Stimulated activated CD8-positive, alpha-beta memory T cell treated with anti-CD3 and anti-CD28 coated beads, Interleukin-7, amount 100 ng/mL, for 1 hour (primary cell): ENCODE results near the gene ST7.
"Not testable (repeated sequence)": the region's sequence is repeated elsewhere in the genome, so short reads cannot be mapped to it uniquely, and the experiment has no call there.

Experiments used
- DNase-seq, 2 donors: peaks; one replicate each; pipeline ENCODE4 v3.0.0-alpha.2; 2020; ENCODE audit warnings: low read depth in 2 of 2

Gene ST7

DNA sequence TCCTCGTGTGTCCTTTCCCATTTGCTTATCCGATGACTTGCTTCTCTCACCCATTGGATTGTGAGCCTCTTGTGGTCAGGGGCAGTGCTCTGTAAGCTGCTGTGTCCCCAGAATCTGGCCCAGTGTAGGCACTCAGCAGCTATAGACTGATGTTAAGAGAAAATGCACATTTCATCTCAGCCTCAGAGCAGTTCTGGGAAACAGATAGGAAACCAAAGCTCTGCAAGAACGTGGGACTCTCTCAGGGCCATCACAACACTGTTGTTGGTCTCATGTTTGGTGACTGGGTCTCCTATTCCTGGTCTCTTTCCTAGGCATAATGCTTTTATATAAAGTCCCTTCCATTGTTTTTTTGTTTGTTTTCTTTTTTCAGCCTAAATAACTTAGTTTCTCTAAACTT lies 141.2 kb downstream of the ST7 start:
- no peak for DNase-seq

DNA sequence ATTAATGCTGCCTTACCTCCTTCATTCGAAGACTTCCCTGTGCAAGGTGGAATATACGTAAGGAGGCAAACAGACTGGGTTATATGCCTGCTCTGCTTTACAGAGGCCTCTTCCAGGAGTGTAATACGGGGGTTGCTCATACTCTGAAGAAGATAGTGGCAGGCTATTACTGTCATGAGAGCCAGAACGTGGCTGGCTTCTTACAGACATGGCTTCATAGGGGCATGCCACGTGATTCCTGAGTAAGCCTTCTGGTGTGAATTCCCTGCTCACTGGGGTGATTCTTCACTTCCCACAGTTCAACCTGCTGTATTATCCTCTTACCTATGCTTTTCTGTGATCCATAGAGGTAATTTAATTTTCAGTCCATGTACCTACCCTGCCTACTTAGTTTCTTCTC lies 141.8 kb downstream of the ST7 start:
- no peak for DNase-seq

GRCh38 chr7:117096330-117096729 lies 143.0 kb downstream of the ST7 start:
- no peak for DNase-seq

DNA sequence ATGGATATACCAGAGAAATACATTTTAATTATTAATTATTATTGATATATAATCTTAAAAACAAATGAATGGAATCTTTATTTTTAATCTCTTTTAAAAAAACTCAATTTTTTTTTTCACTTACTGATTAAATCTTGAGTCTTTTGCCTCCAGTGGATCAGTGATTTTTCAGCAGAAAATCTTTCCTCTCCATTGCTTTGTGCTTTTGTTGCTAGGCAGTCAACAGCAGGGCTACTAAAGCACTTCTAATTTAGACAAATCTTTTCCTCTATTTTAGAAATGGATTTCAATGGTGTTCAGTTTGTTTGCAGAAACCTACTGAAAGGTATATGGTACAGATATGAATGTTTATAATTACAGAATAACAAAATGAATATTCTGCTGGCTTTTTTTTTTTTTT lies 143.6 kb downstream of the ST7 start:
- no peak for DNase-seq

DNA sequence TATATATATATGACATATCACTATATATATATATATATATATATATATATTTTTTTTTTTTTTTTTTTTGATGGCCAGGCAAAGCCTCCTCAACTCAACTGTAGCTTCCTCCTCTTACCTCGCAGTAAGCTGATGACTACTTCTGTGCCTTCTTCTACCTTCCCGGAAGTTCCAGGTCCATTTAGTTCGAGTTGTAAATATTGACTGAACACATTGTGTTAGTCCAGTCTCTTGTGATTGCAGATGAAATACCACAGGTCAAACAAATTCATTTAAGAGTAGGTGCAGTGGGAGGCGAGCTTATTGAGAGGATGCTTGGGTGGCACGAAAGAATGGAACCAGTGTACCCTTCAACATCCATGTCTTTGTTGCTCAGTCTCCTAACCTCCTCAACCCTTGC lies 144.6 kb downstream of the ST7 start:
- DNase-seq, result no peak

GRCh38 chr7:117098457-117098856 lies 145.2 kb downstream of the ST7 start:
- DNase-seq, result no peak

DNA sequence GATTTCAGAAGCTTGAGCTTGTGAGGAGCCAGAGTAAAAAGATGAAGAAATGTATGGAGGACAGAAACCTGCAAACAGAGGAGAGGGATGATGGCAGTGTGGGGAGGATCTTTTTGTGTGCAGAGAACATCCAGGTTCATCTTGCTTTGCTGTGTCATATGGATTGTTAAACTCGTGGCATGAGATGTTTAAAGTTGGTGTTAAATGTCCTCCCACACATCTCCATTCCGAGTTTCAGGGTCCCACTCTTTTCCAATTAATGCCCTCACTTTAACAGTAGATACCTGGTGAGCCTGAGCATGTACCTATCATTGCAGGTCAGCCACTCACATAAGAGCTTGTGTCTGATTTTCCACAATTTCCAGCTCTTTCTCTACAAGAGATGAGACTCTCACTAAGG lies 147.7 kb downstream of the ST7 start:
- DNase-seq, result no peak

- no peak for DNase-seq
Measured at GRCh38 chr7:117110480-117111315, 157.4 kb downstream of the ST7 start.

GRCh38 chr7:117111535-117111934 lies 158.2 kb downstream of the ST7 start:
- DNase-seq, result no peak

DNA sequence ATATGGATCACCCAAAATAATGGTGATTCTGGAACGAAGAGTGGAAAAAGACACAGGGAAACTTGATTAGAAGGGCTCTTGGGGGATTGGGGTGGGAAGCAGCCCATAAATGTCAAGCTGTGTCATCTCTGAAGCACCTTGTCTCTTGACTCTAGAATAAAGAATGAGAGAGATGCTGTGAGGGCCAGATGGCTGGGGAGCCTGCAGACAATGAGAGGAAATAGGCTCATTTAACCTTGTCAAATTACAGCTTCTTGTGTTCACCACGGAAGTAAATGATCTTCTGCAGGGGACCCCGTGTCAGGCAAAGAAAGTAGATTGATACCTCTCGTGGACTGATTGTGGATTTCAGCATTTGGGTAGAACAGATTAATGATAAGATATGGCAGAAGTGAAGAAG lies 159.3 kb downstream of the ST7 start:
- DNase-seq, result no peak

GRCh38 chr7:117113871-117114270 lies 160.6 kb downstream of the ST7 start:
- DNase-seq, result no peak

DNA sequence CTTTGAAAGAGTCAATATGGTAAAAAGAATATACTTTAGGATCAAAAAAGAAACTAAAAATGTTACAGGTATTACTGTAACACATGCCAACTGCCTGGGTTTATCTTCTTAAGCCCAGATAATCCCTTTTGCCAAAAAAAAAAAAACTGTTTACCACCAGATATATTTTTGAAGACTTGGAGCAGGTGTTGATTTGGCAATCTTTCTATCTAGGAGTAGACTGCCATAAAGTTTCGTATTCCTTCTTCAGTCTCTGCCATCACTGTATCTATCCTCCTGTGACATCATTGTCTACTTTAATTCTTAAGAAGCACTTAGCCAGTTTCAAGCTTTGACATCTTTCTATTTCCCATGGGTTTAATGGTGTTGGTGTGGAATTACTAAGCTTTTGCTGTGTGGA lies 161.0 kb downstream of the ST7 start:
- DNase-seq, result no peak

- DNase-seq, result no peak
Measured at GRCh38 chr7:117116211-117116610, 162.9 kb downstream of the ST7 start.

DNA sequence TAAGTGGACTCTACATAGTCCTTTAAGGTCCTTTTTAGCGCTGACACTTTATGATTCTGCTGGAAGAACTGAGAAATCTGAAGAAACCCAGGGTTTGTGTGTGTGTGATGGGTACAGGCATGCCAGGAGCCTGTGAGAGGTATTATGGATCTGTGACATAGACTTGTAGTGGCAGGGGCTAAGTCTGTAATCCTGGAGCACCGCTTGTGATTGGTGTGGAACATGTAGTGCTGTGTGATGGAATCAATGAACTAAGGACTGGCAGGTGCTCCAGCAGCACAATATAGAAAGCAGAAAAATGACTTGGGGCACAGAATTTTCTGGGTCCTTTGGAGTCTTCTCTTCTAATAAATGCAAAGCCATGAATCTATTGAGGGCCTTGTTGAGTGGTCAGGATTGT lies 163.9 kb downstream of the ST7 start:
- no peak for DNase-seq

DNA sequence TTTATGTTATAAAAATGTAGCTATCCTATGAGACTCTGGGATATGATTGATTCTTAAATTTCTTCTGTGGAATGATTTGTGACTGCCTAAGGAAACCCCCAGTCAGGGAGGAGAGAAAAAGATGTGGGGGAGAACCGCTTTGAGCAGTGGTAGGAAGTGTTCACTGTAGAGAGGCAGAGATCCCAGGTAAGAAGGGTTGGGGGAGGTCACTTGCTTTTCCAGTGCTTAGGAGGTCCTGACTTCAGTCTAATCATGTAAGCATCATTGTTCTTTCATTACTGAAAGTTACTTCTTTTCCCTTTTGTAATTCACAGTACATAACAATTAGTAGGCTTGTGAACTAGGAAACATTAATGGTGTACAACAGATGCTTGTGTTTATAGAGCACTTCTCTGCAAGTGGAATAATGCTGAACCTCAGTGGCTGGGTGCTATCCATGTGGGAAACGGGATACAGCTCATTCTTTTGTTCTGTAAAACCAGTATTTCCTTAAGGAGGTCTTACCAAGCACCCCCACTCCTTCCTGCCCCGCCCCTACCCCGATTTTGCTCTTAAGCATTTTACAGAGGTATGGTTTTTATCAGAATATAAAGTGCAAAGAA lies 165.4 kb downstream of the ST7 start:
- DNase-seq, result no peak

DNA sequence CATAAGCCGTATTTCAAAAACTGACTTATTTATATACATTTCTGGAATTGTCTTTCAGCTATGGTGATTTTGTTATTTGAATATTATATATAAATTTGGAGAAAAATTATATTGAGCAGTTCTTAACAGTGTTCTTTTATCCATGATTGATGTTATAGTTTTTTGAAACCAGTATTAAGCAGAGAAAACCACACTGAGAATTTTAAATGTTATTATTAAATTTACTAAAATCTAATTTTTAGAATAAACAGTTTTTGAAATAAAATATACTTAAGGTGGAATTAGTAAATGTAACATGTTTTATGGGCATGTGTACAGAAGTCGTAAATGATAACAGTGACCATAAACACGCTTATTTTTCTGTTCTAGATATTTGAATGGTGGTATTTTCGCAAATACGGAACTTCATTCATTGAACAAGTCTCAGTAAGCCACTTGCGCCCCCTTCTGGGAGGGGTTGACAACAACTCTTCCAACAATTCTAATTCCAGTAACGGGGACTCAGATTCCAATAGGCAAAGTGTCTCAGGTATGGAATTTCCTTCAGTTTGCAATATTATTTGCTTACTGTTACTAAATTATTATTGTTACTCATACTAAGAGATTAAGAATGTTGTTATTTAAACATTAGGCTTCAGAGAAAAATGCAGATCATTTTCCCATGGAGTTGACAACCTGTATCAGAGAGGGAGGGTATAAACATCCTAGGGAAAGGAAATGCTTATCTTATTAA lies 166.1 kb downstream of the ST7 start:
- peak; percentile 26 to 58 for DNase-seq

GRCh38 chr7:117120321-117120720 lies 167.0 kb downstream of the ST7 start:
- DNase-seq, result not testable (repeated sequence)

GRCh38 chr7:117122036-117122435 lies 168.7 kb downstream of the ST7 start:
- DNase-seq, result not testable (repeated sequence)

DNA sequence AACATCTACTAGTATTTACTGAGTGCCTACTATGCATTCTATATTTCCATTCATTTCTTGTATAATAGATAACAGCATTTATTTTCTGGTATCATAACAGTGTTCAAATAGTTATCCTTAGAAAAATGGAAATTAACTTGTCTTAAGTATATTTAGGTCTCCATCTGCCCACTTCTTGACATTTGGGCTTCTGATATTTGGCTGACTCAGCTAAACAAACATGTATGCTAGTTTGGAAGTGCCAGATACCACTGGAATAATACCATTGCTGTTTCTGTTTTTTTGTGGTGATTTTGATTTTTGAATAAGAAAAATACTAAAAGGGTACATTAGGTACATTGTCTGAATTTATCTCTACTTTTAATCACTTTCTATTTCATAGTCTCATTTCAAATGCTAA lies 169.2 kb downstream of the ST7 start:
- DNase-seq, result no peak

GRCh38 chr7:117123311-117123926 lies 170.1 kb downstream of the ST7 start:
- no peak for DNase-seq

DNA sequence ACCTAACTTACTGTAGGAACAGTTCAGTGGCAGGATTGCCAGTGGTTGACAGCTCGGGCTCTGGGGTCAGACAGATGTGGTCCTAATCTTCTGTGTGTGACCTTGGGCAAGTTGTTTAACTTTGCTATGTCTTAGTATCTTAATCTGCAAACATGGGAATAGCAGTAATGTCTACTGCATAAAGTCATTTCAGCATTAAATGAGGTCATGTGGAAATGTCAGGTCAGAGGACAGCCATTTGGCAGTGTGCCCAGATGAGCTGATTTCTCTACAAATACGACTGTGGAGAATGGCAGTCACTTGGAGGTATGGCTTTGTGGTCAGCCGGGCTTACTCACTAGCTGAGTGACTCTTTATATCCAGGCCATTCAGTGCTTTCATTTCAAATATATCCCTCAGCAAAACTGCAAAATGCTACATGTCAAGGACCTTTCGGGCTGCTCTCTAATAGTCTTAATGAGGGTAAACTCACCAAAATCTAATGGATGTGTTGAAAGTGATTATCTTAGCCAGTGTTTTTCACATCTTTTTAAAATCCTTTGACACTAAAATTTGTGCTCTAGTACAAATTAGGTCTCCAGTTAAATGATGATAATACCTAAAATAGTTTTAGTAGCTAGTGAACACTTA lies 171.4 kb downstream of the ST7 start:
- DNase-seq, result peak; percentile 9 to 14

DNA sequence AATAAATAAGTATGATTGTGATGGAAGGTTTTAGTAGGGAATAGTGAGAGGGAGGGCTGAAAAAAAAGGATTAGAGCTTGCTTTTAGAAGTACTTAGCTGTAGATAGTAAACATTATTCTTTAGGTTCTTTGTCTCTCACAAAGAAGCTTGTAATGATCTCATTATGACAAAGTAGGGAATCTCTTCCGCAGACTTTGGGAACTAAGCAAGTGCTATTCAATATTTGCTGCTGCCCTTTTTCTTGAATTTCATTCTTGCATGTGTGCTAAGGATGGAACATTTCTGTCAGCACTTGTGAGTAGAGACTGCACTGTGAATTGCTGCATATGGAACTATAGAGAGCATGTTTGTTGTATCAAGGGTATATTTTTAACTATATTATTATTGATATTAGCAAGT lies 173.4 kb downstream of the ST7 start:
- DNase-seq, result no peak
